GM12878 (cell line): ENCODE results near the gene SERPINE2. TPM values are rescaled to one million over a fixed set of nuclear protein-coding genes. Genes with fewer than 3 reads are reported as not detected.
A peak's percentile ranks its signal among the peaks of the same experiment; 100 is the strongest.

Source experiments
- CBX3 ChIP-seq: fragments of 200-600 bp; sonication (generic); IDR thresholded peaks from 2 replicates; pipeline ENCODE4 v1.6.1; 2016; ENCODE audit warnings: low read depth, borderline replicate concordance
- CEBPB ChIP-seq, 2 experiments: fragments of 150-350 bp in 1 of 2; IDR thresholded peaks; 2 replicates each; pipeline ENCODE4 v1.6.1; 2012 to 2014; ENCODE audit warnings: low read depth in 2 of 2, low read length in 2 of 2, borderline replicate concordance in 1 of 2, inconsistent platforms in 1 of 2
- CREB1 ChIP-seq: IDR thresholded peaks from 2 replicates; pipeline ENCODE4 v1.6.1; 2012; ENCODE audit warnings: low read depth, mild to moderate bottlenecking, inconsistent platforms
- ESRRA ChIP-seq: IDR thresholded peaks from 2 replicates; pipeline ENCODE4 v1.6.1; 2012; ENCODE audit warnings: mild to moderate bottlenecking, low read length, improper control_type of control experiment
- MEF2A ChIP-seq: IDR thresholded peaks from 2 replicates; pipeline ENCODE4 v1.6.1; 2011; ENCODE audit warnings: low read depth, mild to moderate bottlenecking, low read length, moderate library complexity; ENCODE audit not compliant: insufficient read depth
- NRF1 ChIP-seq: conservative IDR thresholded peaks from 2 replicates; pipeline ENCODE4 v1.6.1; 2011; ENCODE audit warnings: mild to moderate bottlenecking, low read depth, low read length, improper control_type of control experiment
- SUPT20H ChIP-seq: IDR thresholded peaks from 2 replicates; pipeline ENCODE4 v1.6.1; 2011; ENCODE audit warnings: low read depth, mild to moderate bottlenecking, low read length, moderate library complexity, borderline replicate concordance; ENCODE audit not compliant: control insufficient read depth
- polyA plus RNA-seq, 11 experiments: library from polyadenylated mRNA; depleted of rRNA in 4 of 11; unstranded in 6 of 11; stranded (reverse) in 5 of 11; fragments of >200 nt; fragmentation: Nextera tagmentation in 4 of 11; fragmentation: Illumina TruSeq in 1 of 11; extraction: Ambion mirVana in 4 of 11; extraction: Trizol in 1 of 11; gene quantifications; 1 replicate in 1 of 11; 2 replicates in 10 of 11; pipeline versions ENCODE4 v1.2.1 to v1.2.3, GENCODE V29; 2011 to 2016; ENCODE audit warnings: inconsistent platforms in 2 of 11, missing spikeins in 2 of 11, low read depth in 1 of 11
- total RNA-seq, 4 experiments: library from RNA; depleted of rRNA in 3 of 4; stranded (reverse); fragments of >200 nt in 3 of 4; fragmentation: Illumina TruSeq in 1 of 4; extraction: Trizol in 1 of 4; gene quantifications; 2 replicates each; pipeline versions ENCODE4 v1.2.1 to v1.2.3, GENCODE V29; 2013 to 2021
- TF ChIP-seq, protein P1 (sequence below): fragments of 450-650 bp; formaldehyde crosslinking; IDR thresholded peaks from 2 replicates; pipeline ENCODE4 v1.5.0; 2022; ENCODE audit warnings: mild to moderate bottlenecking, missing genetic modification characterization
- TF ChIP-seq, protein P2 (sequence below): fragments of 450-650 bp; IDR thresholded peaks from 2 replicates; pipeline ENCODE4 v1.6.1; 2016; ENCODE audit warnings: mild to moderate bottlenecking, moderate library complexity, borderline replicate concordance
- TF ChIP-seq, protein P3 (sequence below): fragments of 450-650 bp; IDR thresholded peaks from 2 replicates; pipeline ENCODE4 v1.6.1; 2017; ENCODE audit warnings: mild to moderate bottlenecking, moderate library complexity
- TF ChIP-seq, protein P4 (sequence below): fragments of 450-650 bp; conservative IDR thresholded peaks from 2 replicates; pipeline ENCODE4 v1.6.1; 2017; ENCODE audit warnings: mild to moderate bottlenecking, moderate library complexity
- TF ChIP-seq, protein P5 (sequence below): IDR thresholded peaks from 2 replicates; pipeline ENCODE4 v1.6.1; 2011; ENCODE audit warnings: mild to moderate bottlenecking, low read depth, low read length, moderate library complexity; ENCODE audit not compliant: insufficient replicate concordance

Gene SERPINE2
- total and polyA plus RNA-seq, 10 of the 15 experiments (the other 5 are each of a cell fraction or from before 2014, with no cell fraction given) = 0.18 to 1.7 (median 0.39) TPM

DNA sequence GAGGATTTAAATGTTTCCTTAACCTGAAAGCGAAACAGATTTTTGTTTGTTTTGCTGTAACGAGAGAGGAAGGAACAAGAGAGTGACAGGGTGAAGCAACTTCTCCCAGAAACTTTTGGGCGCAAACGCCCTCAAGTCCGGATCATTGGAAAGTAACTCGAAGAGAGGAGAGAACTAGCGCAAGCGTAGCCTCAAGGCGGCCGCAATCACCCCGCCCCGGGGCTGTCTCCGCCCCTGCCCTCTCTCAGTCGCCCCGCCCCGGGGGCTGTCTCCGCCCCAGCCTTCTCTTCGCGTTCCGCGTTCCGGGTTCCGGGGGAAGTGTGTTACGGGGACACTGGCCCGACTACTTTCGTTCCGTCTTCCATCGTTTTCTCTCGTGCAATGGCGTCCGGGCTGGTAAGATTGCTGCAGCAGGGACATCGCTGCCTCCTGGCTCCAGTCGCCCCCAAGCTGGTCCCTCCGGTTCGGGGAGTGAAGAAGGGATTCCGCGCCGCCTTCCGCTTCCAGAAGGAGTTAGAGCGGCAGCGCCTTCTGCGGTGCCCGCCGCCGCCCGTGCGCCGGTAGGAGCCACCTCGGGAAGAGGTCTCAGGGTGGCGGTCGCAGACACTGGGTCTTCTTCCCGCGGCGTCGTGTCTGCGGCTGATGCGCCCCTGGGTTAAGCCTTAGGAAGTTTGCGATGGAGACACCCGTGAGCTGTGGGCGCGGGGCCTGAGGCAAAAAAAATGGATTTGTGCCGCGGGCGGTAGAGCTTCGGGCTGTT lies 81.8 kb downstream of the SERPINE2 start, which contains the start of gene MRPL44 (continued):
- TF ChIP-seq NRF1 (peak; percentile 37), CBX3 (no peak), MEF2A (peak; percentile 80), SUPT20H (no peak), CREB1 (peak; percentile 78), ESRRA (no peak; the same call in 1 of the 2 replicates), CEBPB (IDR thresholded peaks at IDR 0.05; ENCODE audit: borderline replicate concordance in 1 of 2, low read depth in 2 of 2, low read length in 2 of 2) (no peak)
- TF ChIP-seq, protein P1, sequence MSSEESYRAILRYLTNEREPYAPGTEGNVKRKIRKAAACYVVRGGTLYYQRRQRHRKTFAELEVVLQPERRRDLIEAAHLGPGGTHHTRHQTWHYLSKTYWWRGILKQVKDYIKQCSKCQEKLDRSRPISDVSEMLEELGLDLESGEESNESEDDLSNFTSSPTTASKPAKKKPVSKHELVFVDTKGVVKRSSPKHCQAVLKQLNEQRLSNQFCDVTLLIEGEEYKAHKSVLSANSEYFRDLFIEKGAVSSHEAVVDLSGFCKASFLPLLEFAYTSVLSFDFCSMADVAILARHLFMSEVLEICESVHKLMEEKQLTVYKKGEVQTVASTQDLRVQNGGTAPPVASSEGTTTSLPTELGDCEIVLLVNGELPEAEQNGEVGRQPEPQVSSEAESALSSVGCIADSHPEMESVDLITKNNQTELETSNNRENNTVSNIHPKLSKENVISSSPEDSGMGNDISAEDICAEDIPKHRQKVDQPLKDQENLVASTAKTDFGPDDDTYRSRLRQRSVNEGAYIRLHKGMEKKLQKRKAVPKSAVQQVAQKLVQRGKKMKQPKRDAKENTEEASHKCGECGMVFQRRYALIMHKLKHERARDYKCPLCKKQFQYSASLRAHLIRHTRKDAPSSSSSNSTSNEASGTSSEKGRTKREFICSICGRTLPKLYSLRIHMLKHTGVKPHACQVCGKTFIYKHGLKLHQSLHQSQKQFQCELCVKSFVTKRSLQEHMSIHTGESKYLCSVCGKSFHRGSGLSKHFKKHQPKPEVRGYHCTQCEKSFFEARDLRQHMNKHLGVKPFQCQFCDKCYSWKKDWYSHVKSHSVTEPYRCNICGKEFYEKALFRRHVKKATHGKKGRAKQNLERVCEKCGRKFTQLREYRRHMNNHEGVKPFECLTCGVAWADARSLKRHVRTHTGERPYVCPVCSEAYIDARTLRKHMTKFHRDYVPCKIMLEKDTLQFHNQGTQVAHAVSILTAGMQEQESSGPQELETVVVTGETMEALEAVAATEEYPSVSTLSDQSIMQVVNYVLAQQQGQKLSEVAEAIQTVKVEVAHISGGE (CRISPR knock-in tag) = peak; percentile 99
- TF ChIP-seq, protein P2, sequence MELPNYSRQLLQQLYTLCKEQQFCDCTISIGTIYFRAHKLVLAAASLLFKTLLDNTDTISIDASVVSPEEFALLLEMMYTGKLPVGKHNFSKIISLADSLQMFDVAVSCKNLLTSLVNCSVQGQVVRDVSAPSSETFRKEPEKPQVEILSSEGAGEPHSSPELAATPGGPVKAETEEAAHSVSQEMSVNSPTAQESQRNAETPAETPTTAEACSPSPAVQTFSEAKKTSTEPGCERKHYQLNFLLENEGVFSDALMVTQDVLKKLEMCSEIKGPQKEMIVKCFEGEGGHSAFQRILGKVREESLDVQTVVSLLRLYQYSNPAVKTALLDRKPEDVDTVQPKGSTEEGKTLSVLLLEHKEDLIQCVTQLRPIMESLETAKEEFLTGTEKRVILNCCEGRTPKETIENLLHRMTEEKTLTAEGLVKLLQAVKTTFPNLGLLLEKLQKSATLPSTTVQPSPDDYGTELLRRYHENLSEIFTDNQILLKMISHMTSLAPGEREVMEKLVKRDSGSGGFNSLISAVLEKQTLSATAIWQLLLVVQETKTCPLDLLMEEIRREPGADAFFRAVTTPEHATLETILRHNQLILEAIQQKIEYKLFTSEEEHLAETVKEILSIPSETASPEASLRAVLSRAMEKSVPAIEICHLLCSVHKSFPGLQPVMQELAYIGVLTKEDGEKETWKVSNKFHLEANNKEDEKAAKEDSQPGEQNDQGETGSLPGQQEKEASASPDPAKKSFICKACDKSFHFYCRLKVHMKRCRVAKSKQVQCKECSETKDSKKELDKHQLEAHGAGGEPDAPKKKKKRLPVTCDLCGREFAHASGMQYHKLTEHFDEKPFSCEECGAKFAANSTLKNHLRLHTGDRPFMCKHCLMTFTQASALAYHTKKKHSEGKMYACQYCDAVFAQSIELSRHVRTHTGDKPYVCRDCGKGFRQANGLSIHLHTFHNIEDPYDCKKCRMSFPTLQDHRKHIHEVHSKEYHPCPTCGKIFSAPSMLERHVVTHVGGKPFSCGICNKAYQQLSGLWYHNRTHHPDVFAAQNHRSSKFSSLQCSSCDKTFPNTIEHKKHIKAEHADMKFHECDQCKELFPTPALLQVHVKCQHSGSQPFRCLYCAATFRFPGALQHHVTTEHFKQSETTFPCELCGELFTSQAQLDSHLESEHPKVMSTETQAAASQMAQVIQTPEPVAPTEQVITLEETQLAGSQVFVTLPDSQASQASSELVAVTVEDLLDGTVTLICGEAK = peak; percentile 99
- TF ChIP-seq, protein P3, sequence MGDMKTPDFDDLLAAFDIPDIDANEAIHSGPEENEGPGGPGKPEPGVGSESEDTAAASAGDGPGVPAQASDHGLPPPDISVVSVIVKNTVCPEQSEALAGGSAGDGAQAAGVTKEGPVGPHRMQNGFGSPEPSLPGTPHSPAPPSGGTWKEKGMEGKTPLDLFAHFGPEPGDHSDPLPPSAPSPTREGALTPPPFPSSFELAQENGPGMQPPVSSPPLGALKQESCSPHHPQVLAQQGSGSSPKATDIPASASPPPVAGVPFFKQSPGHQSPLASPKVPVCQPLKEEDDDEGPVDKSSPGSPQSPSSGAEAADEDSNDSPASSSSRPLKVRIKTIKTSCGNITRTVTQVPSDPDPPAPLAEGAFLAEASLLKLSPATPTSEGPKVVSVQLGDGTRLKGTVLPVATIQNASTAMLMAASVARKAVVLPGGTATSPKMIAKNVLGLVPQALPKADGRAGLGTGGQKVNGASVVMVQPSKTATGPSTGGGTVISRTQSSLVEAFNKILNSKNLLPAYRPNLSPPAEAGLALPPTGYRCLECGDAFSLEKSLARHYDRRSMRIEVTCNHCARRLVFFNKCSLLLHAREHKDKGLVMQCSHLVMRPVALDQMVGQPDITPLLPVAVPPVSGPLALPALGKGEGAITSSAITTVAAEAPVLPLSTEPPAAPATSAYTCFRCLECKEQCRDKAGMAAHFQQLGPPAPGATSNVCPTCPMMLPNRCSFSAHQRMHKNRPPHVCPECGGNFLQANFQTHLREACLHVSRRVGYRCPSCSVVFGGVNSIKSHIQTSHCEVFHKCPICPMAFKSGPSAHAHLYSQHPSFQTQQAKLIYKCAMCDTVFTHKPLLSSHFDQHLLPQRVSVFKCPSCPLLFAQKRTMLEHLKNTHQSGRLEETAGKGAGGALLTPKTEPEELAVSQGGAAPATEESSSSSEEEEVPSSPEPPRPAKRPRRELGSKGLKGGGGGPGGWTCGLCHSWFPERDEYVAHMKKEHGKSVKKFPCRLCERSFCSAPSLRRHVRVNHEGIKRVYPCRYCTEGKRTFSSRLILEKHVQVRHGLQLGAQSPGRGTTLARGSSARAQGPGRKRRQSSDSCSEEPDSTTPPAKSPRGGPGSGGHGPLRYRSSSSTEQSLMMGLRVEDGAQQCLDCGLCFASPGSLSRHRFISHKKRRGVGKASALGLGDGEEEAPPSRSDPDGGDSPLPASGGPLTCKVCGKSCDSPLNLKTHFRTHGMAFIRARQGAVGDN = peak; percentile 56; the same call in 1 of the 2 replicates
- TF ChIP-seq, protein P4, sequence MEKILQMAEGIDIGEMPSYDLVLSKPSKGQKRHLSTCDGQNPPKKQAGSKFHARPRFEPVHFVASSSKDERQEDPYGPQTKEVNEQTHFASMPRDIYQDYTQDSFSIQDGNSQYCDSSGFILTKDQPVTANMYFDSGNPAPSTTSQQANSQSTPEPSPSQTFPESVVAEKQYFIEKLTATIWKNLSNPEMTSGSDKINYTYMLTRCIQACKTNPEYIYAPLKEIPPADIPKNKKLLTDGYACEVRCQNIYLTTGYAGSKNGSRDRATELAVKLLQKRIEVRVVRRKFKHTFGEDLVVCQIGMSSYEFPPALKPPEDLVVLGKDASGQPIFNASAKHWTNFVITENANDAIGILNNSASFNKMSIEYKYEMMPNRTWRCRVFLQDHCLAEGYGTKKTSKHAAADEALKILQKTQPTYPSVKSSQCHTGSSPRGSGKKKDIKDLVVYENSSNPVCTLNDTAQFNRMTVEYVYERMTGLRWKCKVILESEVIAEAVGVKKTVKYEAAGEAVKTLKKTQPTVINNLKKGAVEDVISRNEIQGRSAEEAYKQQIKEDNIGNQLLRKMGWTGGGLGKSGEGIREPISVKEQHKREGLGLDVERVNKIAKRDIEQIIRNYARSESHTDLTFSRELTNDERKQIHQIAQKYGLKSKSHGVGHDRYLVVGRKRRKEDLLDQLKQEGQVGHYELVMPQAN = peak; percentile 78
- TF ChIP-seq, protein P5, sequence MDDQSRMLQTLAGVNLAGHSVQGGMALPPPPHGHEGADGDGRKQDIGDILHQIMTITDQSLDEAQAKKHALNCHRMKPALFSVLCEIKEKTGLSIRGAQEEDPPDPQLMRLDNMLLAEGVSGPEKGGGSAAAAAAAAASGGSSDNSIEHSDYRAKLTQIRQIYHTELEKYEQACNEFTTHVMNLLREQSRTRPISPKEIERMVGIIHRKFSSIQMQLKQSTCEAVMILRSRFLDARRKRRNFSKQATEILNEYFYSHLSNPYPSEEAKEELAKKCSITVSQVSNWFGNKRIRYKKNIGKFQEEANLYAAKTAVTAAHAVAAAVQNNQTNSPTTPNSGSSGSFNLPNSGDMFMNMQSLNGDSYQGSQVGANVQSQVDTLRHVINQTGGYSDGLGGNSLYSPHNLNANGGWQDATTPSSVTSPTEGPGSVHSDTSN = peak; percentile 46
